Endodermal cell (in vitro differentiated cells): ENCODE results near the gene BICRA. TPM values are rescaled to one million over a fixed set of nuclear protein-coding genes. Genes with fewer than 3 reads are reported as not detected.

Experiments
- DNase-seq: peaks from one replicate; pipeline ENCODE4 v3.0.0-alpha.2; 2017
- H3K27ac ChIP-seq: 2 replicates; pipeline ENCODE4 v1.5.1; 2013; ENCODE audit warnings: mild to moderate bottlenecking, low read depth, low read length, moderate library complexity
- H3K27me3 ChIP-seq: 2 replicates; pipeline ENCODE4 v1.6.1; 2013; ENCODE audit warnings: mild to moderate bottlenecking, low read length, moderate library complexity; ENCODE audit not compliant: insufficient read depth, control insufficient read depth, poor library complexity, severe bottlenecking
- H3K36me3 ChIP-seq: 2 replicates; pipeline ENCODE4 v1.7.0; 2013; ENCODE audit warnings: mild to moderate bottlenecking, low read length, moderate library complexity; ENCODE audit not compliant: control insufficient read depth, insufficient read depth
- H3K4me1 ChIP-seq: one replicate; pipeline ENCODE4 v1.7.0; 2013; ENCODE audit warnings: low read length; ENCODE audit not compliant: control insufficient read depth, insufficient read depth
- H3K4me3 ChIP-seq: 2 replicates; pipeline ENCODE4 v1.5.1; 2013; ENCODE audit warnings: mild to moderate bottlenecking, low read length, moderate library complexity
- H3K9ac ChIP-seq: 2 replicates; pipeline ENCODE4 v1.6.1; 2013; ENCODE audit warnings: mild to moderate bottlenecking, low read length, moderate library complexity; ENCODE audit not compliant: poor library complexity, severe bottlenecking; ENCODE audit errors: extremely low read depth
- H3K9me3 ChIP-seq: 2 replicates; pipeline ENCODE4 v1.6.1; 2013; ENCODE audit warnings: mild to moderate bottlenecking, low read length, moderate library complexity; ENCODE audit not compliant: control insufficient read depth
- H3K27ac Mint-ChIP-seq: 2 replicates; pipeline ENCODE4 v1.8.0; 2020; ENCODE audit warnings: mixed read lengths
- H3K27me3 Mint-ChIP-seq: 2 replicates; pipeline ENCODE4 v1.8.0; 2021; ENCODE audit warnings: mild to moderate bottlenecking, mixed read lengths; ENCODE audit not compliant: insufficient read depth
- H3K36me3 Mint-ChIP-seq: 2 replicates; pipeline ENCODE4 v1.8.0; 2020; ENCODE audit warnings: low read depth, mixed read lengths
- H3K4me1 Mint-ChIP-seq: 2 replicates; pipeline ENCODE4 v1.8.0; 2020; ENCODE audit warnings: mixed read lengths
- H3K4me3 Mint-ChIP-seq: 2 replicates; pipeline ENCODE4 v1.8.0; 2020; ENCODE audit warnings: mild to moderate bottlenecking, moderate library complexity, mixed read lengths
- H3K9me3 Mint-ChIP-seq: 2 replicates; pipeline ENCODE4 v1.8.0; 2020; ENCODE audit warnings: mild to moderate bottlenecking, mixed read lengths
- CTCF ChIP-seq: fragments of 200-600 bp; sonication (generic); conservative IDR thresholded peaks from 2 replicates; pipeline ENCODE4 v1.5.0; 2021; ENCODE audit warnings: antibody characterized with exemption, mild to moderate bottlenecking
- WGBS, 2 experiments: methylation state at CpG; one replicate each; pipeline versions ENCODE4 v1.1.5 to v1.1.7; 2013; ENCODE audit warnings: missing lambda C conversion rate in 2 of 2, mixed read lengths in 1 of 2; ENCODE audit not compliant: insufficient coverage in 1 of 2, insufficient read length in 1 of 2; 5-methylcytosine and 5-hydroxymethylcytosine counted together
- total RNA-seq, 2 donors: library from RNA; stranded (reverse); fragmentation: NEBNext Ultra II Directional in 1 of 2; extraction: Animal tissue kit (Norgen Biotek cat#: 25700) in 1 of 2; gene quantifications; 2 replicates in 1 of 2; 3 replicates in 1 of 2; pipeline ENCODE4 v1.2.1, GENCODE V29; 2021

The BICRA gene
- total RNA-seq, 2 donors from 2014 or later, result 30.0 to 30.1 TPM

DNA sequence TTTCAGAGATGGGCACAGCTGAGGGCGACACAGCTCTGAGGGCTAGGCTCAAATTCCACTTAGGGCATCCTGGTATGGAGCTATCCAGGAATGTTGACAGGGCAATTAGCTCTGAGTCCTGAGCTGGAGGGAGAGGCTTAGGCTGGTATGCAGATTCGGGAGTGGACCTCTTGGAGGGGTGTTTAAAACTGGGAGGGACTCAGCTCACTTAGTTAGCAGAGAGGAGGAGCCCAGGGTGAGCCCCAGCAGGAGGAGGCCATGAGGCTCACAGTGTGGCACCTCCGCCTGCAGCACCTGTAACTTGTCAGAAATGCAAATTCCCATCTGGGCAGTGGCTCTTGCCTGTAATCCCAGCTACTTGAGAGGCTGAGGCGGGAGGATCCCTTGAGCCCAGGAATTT is 126.2 kb downstream of the BICRA start:
- Mint-ChIP-seq H3K9me3 (no peaks in the 10 kb centered on the region), H3K36me3 (no peaks in the 10 kb centered on the region), H3K4me3 (no peak overlapping the region), H3K27me3 (peaks cover 5% of the 10 kb centered on the region), H3K27ac (no peak overlapping the region), H3K4me1 (no peaks in the 10 kb centered on the region)
- H3K36me3 ChIP-seq, result no peaks in the 10 kb centered on the region
- no peak overlapping the region for H3K9ac ChIP-seq
- no peaks in the 10 kb centered on the region for H3K4me1 ChIP-seq
- no peak overlapping the region for H3K27ac ChIP-seq
- no peak for TF ChIP-seq CTCF
- DNase-seq, result peak; percentile 86
- no peaks in the 10 kb centered on the region for H3K27me3 ChIP-seq
- no peaks in the 10 kb centered on the region for H3K9me3 ChIP-seq
- H3K4me3 ChIP-seq, result no peak overlapping the region
- 66 to 73% methylated on average over 4 of the region's 4 CpGs for WGBS, 2 experiments

GRCh38 chr19:47740866-47741519 is 132.1 kb downstream of the BICRA start:
- Mint-ChIP-seq H3K27me3 (peaks cover 5% of the 10 kb centered on the region), H3K4me3 (no peak overlapping the region), H3K9me3 (no peaks in the 10 kb centered on the region), H3K4me1 (no peaks in the 10 kb centered on the region), H3K36me3 (peaks cover 2% of the 10 kb centered on the region), H3K27ac (no peak overlapping the region)
- H3K9me3 ChIP-seq, result no peaks in the 10 kb centered on the region
- H3K4me3 ChIP-seq, result no peak overlapping the region
- no peaks in the 10 kb centered on the region for H3K36me3 ChIP-seq
- no peaks in the 10 kb centered on the region for H3K4me1 ChIP-seq
- 93% methylated on average over 31 to 48 of the region's 48 CpGs for WGBS, 2 experiments
- no peak overlapping the region for H3K27ac ChIP-seq
- no peak overlapping the region for H3K9ac ChIP-seq
- no peaks in the 10 kb centered on the region for H3K27me3 ChIP-seq
- no peak for DNase-seq
- TF ChIP-seq CTCF, result no peak

DNA sequence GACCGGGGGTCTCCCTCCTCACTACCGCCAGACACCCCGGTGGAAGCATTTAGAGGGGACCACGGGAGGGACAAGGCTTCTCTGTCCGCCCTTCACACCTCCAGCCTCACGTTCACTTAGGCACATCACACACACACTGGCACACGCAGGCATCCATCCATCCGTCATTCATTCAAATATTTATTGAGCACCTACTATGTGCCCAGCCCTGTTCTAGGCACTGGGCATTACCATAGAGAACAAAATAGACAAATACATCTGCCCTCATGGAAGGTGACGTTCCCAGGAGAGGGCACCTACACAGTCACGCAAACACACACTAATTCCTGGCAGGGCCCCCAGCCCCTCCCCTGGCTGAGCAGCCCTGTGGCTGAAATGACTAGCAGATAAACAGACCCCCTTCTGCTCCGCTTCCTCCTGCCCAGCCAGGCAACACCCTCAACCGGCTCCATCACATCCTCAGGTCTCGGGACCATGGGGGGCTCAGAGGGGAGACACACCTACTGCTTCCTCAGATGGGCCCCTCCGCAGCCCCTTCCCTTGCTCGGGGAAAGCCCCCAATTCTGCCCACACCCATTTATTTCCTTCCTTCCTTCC is 132.7 kb downstream of the BICRA start:
- WGBS, 2 experiments, result 89 to 94% methylated on average over 8 to 15 of the region's 15 CpGs
- Histone ChIP-seq H3K36me3 (peaks cover 2% of the 10 kb centered on the region), H3K4me1 (no peaks in the 10 kb centered on the region), H3K9me3 (no peaks in the 10 kb centered on the region), H3K4me3 (no peak overlapping the region), H3K27ac (no peak overlapping the region), H3K27me3 (no peaks in the 10 kb centered on the region), H3K9ac (no peak overlapping the region)
- Mint-ChIP-seq H3K4me1 (no peaks in the 10 kb centered on the region), H3K9me3 (no peaks in the 10 kb centered on the region), H3K27me3 (peaks cover 3% of the 10 kb centered on the region), H3K27ac (no peak overlapping the region), H3K4me3 (no peak overlapping the region), H3K36me3 (peaks cover 3% of the 10 kb centered on the region)
- TF ChIP-seq CTCF, result no peak
- no peak for DNase-seq
